ENCODE data around the gene BLVRA. TPM values are rescaled to one million over a fixed set of nuclear protein-coding genes. Genes with fewer than 3 reads are reported as not detected.

The BLVRA gene
- total RNA-seq, 4 donors from 2014 or later: 20.4 to 93.0 (median 56.5) TPM

GRCh38 chr7:43856316-43856715 lies 97.8 kb downstream of the BLVRA start:
- DNase-seq: no peak
- Histone ChIP-seq H3K4me1 (no peaks in the 10 kb centered on the region), H3K9me3 (no peaks in the 10 kb centered on the region), H3K27ac (no peak overlapping the region), H3K4me3 (no peak overlapping the region), H3K27me3 (no peaks in the 10 kb centered on the region), H3K36me3 (no peaks in the 10 kb centered on the region)
- intact Hi-C loops (cut with DNase I; ENCODE audit: low total_unique reads): no loop called here
- TF ChIP-seq CTCF (IDR thresholded peaks at IDR 0.05) (no peak), POLR2A (IDR thresholded peaks at IDR 0.05) (no peak)

Other genes starting within 250 kb of the BLVRA start
- 10 to 100 TPM in 2 of 4 donors, 1 to 10 TPM in 2; 2.3 to 25.2 (median 7.5) TPM for gene STK17A, start 175.6 kb upstream of the BLVRA start, total RNA-seq
- 10 to 100 TPM; 30.0 to 83.6 (median 76.6) TPM for gene COA1, start 29.2 kb upstream of the BLVRA start, total RNA-seq
- 100 to 1,000 TPM in 2 of 4 donors, 10 to 100 TPM in 2; 34.2 to 134 (median 91.1) TPM for gene MRPS24, start 110.8 kb downstream of the BLVRA start, total RNA-seq
- gene URGCP, start 147.9 kb downstream of the BLVRA start, total RNA-seq: 10 to 100 TPM; 13.1 to 44.8 (median 28.9) TPM
- 10 to 100 TPM in 3 of 4 donors, 1 to 10 TPM in 1; 5.1 to 23.8 (median 16.5) TPM for gene UBE2D4, start 167.8 kb downstream of the BLVRA start, total RNA-seq
- gene SPDYE1, start 239.2 kb downstream of the BLVRA start, total RNA-seq: not detected

All from uterus (tissue), 4 donors.